ENCODE measurements around the gene RNU1-1. TPM values are rescaled to one million over a fixed set of nuclear protein-coding genes. Genes with fewer than 3 reads are reported as not detected.
"Not testable (repeated sequence)": the region's sequence is repeated elsewhere in the genome, so short reads cannot be mapped to it uniquely, and the experiment has no call there.

RNU1-1 gene
- 1,000 to 10,000 TPM; 3,977 to 5,589 TPM for total RNA-seq
- long read RNA-seq = 0 reads

DNA sequence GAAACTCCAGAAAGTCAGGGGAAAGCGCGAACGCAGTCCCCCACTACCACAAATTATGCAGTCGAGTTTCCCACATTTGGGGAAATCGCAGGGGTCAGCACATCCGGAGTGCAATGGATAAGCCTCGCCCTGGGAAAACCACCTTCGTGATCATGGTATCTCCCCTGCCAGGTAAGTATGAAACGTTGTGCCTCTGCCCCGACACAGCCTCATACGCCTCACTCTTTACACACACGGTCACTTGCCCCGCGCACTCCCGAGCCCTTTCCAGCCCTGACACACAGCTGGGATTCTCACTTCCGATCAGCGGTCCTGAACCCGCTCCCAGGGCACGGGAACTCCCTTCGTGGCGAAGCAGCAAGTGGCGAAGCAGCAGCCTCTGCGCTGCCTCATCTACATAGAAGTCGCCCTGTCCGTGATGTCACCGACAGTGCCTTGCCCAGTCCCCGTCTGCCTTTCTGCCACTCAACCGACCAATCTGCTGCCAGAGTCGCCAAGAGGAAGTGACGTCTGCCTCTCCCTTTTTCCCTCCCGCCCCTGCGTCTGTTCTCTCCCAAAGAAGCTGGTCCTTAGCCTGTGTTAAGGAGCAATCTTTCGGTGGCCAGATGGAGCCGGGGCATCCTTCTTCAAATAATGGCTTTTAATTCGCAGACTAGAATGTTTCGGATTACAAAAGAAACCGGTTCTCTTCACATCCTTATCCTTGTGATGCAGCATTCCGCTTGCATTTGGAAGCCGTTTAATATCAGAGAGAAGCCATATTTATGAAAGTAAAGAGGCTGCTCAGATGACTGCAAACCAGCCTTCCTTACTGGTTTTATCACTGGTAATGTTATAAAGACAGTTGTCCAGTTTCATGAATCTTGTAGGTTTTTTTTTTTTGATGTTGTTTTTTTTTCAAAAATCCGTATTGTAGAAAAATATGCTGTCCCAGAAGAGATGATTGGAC is at the start of gene RNU1-1:
Gene RNU1-1 (minus strand): TSS at position 179 of the 949 bp plus-strand sequence.
- peak; percentile 69 to 86 for DNase-seq
- peak; percentile 73 for ATAC-seq
- intact Hi-C loops (cut with DNase I, micrococcal nuclease) = not testable (repeated sequence)

DNA sequence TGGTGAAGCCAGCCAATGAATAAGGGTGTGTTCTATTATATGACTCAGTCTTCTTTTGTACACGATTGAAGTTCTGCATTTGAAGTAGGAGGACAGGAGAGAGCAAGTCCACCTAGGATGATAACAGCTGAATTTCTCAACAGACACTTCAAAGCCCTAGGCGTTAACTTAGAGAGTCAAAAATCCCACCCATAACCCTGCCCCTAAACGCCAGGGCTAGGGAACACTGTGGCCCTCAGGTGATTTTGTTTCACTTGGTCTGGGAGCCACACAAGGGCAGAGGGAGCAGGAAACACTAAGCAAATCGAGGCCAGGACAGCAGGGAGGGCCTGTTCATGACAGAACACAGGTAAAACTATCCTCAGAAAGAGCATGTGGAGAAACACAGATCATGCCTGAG is 47.0 kb upstream of the RNU1-1 start:
- DNase-seq; ATAC-seq; intact Hi-C loops (cut with DNase I, micrococcal nuclease): not testable (repeated sequence)

DNA sequence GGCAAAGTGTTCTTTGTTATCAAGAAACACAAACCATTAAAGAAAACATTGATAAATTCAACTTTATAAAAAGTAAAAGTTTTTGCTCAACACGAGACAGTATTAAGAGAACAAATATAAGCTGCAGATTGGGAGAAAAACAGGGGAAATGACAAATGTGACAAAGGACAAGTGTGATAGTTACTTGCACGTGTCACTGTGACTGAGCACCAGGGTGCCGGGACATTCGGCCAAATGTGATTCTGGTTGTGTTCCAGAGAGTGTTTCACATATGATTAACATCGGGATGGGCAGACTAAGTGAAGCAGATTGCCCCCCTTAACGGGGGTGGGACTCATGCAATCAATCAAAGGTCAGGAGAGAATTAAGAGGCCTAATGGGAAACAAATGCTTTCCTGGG is 46.4 kb upstream of the RNU1-1 start:
- intact Hi-C loops (cut with DNase I, micrococcal nuclease); ATAC-seq; DNase-seq: not testable (repeated sequence)

DNA sequence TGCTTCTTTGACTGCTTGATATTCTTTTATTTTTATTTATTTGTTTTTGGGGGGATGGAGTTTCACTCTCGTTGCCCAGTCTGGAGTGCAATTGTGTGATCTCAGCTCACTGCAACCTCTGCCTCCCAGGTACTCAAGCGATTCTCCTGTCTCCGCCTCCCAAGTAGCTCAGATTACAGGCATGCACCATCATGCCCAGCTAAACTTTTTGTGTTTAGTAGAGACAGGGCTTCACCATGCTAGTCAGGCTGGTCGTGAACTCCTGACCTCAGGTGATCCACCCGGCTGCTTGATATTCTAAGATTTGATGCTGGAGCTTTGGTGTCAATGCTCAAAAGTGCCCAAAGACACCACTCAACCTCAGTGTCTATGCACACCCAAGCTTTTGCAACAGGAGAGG is 45.6 kb upstream of the RNU1-1 start:
- ATAC-seq; DNase-seq; intact Hi-C loops (cut with DNase I, micrococcal nuclease): not testable (repeated sequence)

DNA sequence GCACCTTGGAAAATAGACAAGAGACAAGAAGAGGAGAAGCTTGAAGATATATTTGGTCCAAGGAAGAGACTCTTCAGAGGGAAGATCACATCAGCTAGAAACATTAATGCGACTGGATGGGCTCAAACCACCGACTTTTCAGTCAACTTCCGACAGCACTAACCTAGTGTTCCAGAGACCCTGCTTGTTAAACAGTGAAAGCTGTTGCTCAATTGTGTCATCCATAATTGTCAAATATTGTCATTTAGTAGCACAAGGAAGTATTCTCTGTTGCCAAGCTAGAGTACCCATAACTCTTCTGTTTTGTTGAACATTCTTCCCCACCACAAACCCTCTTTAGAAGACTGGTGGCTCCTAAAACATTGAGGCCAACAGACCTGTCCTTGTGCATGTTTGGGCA is 42.9 kb upstream of the RNU1-1 start:
- ATAC-seq; DNase-seq; intact Hi-C loops (cut with DNase I, micrococcal nuclease): not testable (repeated sequence)

DNA sequence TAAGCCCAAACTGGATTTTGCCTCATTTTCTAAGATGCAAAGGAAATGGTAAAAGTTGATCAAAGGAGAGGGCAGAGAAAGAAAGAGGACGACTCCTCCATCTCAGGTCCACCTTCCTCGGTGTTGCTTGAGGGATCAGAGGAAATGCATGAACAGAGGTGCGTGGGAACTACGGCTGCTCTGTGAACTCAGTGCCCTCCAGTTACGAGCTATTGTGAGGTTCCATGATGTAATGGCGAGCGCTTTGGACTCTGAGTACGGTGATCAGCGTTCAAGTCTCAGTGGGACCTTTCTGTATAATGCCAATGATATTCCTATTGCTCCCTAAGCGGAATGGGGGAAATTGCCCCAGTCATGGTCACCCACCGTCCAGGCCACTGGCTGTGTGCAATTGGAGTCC is 39.2 kb upstream of the RNU1-1 start:
- DNase-seq; ATAC-seq; intact Hi-C loops (cut with DNase I, micrococcal nuclease): not testable (repeated sequence)

DNA sequence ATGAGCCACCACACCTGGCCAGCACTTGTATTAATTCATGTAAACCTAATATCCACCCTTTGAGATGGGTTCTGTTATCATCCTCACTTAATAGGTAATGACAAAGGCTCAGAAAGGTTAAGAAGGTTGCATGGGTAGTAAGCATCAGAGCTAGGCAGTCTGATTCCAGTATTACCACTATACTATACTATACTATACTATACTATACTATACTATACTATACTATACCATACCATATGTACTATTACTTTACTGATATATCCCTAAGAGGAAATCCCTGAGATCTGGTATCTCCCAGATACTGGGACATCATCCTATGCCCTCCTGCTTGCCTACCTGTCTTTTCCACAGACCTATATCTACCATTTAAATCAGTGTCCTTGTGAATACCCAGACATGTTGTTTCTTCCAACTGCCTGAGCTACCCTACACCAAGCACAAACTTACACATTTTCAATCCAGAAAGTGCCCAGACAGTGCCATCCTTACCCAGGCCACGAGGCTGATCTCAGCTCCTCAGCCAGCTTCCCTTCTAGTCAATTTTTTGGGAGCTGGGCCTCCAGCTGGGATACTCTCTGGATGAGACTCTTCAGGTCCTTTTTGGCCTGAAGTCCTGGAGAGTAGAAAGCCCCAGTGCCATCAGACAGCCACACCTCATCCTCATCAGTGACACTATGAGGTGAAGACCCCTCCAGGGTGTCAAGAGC is 36.3 kb upstream of the RNU1-1 start:
- intact Hi-C loops (cut with DNase I, micrococcal nuclease); DNase-seq; ATAC-seq: not testable (repeated sequence)

DNA sequence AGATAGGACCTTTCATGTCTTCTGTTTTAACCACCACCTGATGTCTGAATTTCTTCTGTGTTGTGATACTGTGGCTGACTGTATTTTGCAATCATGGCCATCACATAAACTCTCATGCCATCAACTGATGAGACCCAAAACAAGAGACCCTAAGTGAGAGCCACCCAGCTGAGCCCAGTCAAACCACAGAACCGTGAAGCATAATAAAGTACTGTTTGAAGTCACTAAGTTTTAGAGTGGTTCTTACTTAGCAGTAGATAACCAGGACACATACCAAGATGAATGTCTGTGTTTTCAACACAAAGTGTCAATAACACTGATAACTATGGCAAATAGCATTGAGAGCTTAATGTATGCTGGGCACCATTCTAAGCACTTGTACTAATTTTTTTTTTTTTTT is 35.5 kb upstream of the RNU1-1 start:
- ATAC-seq; intact Hi-C loops (cut with DNase I, micrococcal nuclease); DNase-seq: not testable (repeated sequence)

DNA sequence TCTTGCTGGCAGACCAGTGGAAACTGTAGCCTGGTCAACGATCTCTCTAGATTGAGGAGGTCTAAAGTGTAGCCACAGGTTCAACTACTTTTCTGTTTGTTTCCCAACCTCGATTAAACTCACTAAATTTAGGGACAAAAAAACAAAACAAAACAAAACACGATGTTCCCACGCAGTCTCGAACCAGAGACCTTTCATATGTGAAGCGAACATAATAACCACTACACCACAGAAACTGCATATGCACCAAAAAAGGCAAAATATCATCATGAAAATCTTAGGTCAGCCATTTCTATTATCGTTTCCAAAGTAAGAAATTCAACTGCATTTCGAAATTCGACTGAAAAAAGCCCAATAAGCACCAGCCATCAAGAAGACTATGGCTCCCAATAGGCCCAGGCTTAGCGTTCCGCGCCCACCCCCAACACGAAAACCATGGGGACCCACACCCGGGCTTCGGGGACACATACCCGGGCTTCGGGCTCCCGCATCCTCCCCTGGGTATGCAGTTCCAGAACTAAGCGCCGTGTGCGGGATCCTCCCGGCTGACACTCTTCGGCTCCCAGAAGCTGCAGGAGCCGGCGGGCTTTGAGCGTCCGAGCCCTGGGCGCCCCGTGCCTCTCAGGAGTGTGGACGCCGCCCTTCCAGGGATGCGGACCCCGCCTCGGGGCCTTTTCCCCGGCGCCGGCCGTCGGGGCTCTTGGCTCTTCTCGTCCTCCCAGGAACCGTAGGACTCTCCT is 33.6 kb upstream of the RNU1-1 start:
- ATAC-seq; DNase-seq; intact Hi-C loops (cut with DNase I, micrococcal nuclease): not testable (repeated sequence)

DNA sequence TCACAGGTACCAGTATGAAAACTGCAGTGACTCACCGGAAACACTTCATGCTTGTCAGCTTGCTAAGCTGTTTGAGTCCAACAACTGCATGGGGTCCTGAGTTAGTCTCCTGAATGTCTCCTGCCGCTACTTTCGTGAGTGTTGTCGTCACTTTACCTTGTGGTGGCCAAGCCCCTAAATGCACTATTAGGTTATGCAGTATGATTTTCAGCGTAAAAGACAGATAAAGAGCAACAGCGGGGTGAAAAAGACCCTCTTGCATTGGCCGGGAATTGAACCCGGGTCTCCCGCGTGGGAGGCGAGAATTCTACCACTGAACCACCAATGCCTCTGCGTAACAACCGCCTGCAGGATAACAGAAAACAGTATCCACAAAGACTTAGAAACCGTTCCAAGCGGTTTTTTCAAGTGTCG is 31.6 kb upstream of the RNU1-1 start:
- ATAC-seq; DNase-seq; intact Hi-C loops (cut with DNase I, micrococcal nuclease): not testable (repeated sequence)

DNA sequence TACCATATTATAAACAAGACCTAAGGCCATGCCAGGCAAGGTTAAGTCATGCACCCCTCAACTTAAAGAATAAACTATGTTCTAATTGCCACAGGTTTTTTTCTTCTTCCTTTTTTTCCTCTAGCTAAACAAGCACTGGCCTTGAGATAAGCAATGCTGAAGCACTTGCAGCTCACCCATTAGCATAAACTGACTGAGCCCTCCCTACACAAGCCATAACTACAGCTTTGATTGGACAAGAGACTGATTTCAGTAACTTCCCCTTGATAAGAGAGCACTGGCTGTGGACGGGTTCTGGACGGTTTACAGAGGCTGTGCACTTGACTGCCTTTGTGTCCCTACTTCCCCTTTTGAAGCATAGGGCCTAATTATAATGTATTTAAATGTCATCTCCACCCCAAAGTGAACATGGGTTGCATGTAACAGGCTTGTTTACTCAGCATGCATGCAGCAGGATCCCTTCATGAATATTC is 26.4 kb upstream of the RNU1-1 start:
- ATAC-seq; DNase-seq; intact Hi-C loops (cut with DNase I, micrococcal nuclease): not testable (repeated sequence)

DNA sequence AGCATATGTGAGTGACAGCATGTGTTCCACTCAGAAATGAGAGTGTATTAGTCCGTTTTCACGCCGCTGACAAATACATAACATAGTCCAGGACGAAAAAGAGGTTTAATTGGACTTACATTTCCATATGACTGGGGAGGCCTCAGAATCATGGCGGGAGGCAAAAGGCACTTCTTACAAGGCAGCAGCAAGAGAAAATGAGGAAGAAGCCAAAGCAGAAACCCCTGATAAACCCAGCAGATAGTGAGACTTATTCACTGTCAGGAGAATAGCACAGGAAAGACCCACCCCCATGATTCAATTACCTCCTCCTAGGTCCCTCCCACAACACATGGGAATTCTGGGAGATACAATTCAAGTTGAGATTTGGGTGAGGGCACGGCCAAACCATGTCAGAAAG is 23.4 kb upstream of the RNU1-1 start:
- DNase-seq; intact Hi-C loops (cut with DNase I, micrococcal nuclease); ATAC-seq: not testable (repeated sequence)

DNA sequence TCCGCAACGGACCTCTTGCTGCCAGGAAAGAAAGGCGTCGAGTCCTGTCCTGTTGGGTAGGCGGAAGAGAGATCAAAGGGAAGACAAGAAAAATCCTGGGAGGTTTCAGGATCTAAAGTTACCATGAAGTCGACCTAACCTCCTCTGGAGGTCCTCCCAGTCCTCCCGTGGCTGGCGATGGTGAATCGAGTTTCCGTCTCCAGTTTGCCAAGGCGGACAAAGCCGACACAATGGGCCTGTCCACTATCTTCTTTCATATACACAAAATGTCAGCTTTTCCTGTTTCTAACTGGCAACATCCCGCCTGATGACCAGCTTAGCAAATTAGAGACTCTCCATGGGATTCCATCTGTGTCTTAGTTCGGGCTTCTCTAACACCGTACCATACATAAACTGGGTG is 22.7 kb upstream of the RNU1-1 start:
- DNase-seq; intact Hi-C loops (cut with DNase I, micrococcal nuclease); ATAC-seq: not testable (repeated sequence)

DNA sequence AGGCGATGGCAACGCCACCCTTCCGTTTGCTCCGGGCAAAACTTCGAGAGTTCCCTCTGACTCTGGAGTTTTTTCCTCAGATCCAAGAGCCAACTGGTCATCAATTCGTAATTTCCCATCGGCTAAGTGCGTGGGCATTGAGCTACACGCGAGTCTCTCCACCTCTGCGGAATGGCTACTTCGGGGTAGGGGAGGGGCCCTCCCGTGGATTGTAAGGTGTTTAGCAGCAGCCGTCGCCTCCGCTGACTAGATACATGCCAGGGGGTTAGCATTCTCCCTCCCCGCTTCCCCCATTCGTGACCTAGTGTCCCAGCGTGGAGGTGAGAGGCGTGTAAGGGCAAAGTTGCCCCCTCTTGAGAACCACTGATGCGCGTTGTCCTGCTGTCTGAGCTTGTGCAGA is 21.8 kb upstream of the RNU1-1 start:
- ATAC-seq; intact Hi-C loops (cut with DNase I, micrococcal nuclease); DNase-seq: not testable (repeated sequence)

DNA sequence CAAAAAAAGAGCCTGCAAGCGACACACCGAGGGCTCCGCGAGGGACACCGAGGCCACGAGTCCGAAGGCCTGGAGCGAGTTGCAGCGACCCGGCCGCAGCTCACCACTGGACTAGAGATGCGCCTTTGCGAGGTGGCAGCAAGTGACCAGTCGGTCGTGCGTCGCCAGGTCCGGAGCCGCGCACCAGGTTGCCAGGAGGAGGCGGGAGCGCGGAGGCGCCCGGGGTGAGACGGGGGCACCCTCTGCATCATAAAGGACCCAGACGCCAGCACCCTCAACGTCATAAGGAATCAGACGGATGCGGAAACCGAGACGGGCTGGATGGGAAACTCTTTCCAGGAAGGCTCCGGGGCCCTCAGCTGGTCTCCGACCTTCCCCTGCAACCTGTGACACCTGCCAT is 21.4 kb upstream of the RNU1-1 start:
- DNase-seq; intact Hi-C loops (cut with DNase I, micrococcal nuclease): not testable (repeated sequence)
- ATAC-seq = peak; percentile 7

DNA sequence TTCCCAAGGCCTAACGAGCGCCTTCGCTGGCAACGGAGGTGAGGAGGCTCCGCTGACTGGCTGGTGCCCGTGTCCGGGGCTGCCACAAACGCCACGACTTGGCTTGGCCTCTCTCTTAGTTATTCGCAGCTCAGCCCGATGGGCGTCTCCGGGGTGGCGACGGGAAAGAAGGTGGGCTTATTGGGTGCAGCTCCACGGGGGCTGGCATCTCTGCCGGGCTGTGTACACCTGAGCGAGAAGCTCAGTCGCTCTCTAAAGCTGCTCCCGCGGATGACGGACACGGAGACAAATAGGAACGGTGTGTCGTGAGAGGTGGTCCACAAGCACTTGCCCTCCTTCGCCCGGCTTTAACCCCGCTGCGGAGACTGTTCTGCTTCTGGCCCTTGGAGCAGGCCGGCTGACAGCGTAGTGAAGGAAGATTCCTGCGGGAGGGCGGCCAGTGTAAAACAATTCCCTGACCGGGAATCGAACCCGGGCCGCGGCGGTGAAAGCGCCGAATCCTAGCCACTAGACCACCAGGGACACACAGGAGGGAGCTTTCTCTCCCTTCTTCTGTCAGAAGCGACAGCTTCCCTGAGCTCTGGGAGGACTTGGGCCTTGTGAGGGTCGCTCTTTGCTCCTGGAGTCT is 20.9 kb upstream of the RNU1-1 start:
- ATAC-seq (peak; percentile 41), DNase-seq (peak in 1 of 2 donors; percentile 19)
- intact Hi-C loops (cut with DNase I, micrococcal nuclease) = not testable (repeated sequence)

DNA sequence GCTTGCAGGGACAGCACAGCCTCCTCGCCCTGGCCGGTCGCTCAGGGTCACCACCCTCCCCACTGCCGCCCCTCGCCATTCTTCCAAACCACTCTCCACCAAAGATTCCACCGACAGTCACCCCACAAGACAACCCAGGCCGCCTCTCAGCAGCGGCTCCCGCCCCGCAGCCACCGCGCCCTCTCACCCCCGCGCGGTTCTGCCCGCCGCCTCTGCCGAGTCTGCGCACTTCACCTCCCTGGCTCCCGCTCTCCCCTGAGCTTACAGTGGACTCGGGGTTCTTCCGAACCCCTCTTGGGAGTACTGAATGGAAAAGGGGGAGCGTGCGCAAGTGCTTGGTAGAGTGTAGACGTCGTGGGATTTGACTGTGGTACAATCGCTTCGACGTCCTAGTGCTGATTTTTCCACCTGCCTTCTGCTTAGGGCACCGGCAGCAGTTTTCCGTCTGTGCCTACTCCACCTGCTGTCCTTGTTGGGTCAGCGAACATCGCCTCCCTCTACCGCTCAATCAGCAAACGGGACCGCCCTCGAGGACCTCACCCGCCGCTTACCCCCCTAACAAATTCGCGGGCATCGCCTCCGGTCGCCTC is 20.2 kb upstream of the RNU1-1 start:
- DNase-seq; intact Hi-C loops (cut with DNase I, micrococcal nuclease): not testable (repeated sequence)
- ATAC-seq = peak; percentile 40

Measured in left colon (tissue), 2 donors.